HG03439 (cell line): ENCODE results near the gene TMED9.
"Not testable (repeated sequence)": the region's sequence is repeated elsewhere in the genome, so short reads cannot be mapped to it uniquely, and the experiment has no call there.

Experiments used
- ATAC-seq: cut with Tn5 transposase; IDR thresholded peaks from one replicate; pipeline ENCODE4 v1.9.1; 2021; ENCODE audit warnings: mild to moderate bottlenecking, moderate library complexity; ENCODE audit not compliant: unreplicated experiment

TMED9 gene

GRCh38 chr5:177592010-177592834 lies at the start of gene TMED9:
Gene TMED9 (plus strand): TSS chr5:177592203. CDS start chr5:177592215, 12 bp downstream.
- peak; percentile 88 for ATAC-seq

- ATAC-seq: no peak
Observed at GRCh38 chr5:177542816-177543465, 49.1 kb upstream of the TMED9 start.

- ATAC-seq: no peak
Observed at GRCh38 chr5:177545487-177546257, 46.3 kb upstream of the TMED9 start.

GRCh38 chr5:177546258-177546741 lies 45.7 kb upstream of the TMED9 start:
- no peak for ATAC-seq

- ATAC-seq: no peak
Observed at GRCh38 chr5:177547736-177548135, 44.3 kb upstream of the TMED9 start.

- ATAC-seq: no peak
Observed at GRCh38 chr5:177548495-177548894, 43.5 kb upstream of the TMED9 start.

- ATAC-seq: no peak
Observed at GRCh38 chr5:177550122-177550521, 41.9 kb upstream of the TMED9 start.

GRCh38 chr5:177552839-177553455 lies 39.1 kb upstream of the TMED9 start:
- ATAC-seq: no peak

GRCh38 chr5:177553671-177554429 lies 38.2 kb upstream of the TMED9 start:
- ATAC-seq: peak; percentile 40

GRCh38 chr5:177554474-177555111 lies 37.4 kb upstream of the TMED9 start, which contains the start of gene FAM193B:
Gene FAM193B (minus strand): TSS chr5:177554563. CDS start chr5:177554458, 105 bp downstream.
- ATAC-seq: peak; percentile 85

- no peak for ATAC-seq
Observed at GRCh38 chr5:177555228-177555627, 36.8 kb upstream of the TMED9 start.

GRCh38 chr5:177555665-177556064 lies 36.3 kb upstream of the TMED9 start:
- ATAC-seq: no peak

- ATAC-seq: no peak
Observed at GRCh38 chr5:177557041-177557647, 34.9 kb upstream of the TMED9 start.

GRCh38 chr5:177557796-177558195 lies 34.2 kb upstream of the TMED9 start:
- ATAC-seq: no peak

GRCh38 chr5:177559446-177559941 lies 32.5 kb upstream of the TMED9 start:
- not testable (repeated sequence) for ATAC-seq

GRCh38 chr5:177565046-177565445 lies 27.0 kb upstream of the TMED9 start:
- ATAC-seq: no peak

- ATAC-seq: no peak
Observed at GRCh38 chr5:177568326-177568725, 23.7 kb upstream of the TMED9 start.

- ATAC-seq: no peak
Observed at GRCh38 chr5:177569894-177570293, 22.1 kb upstream of the TMED9 start.

- ATAC-seq: no peak
Observed at GRCh38 chr5:177575488-177575887, 16.5 kb upstream of the TMED9 start.
